ENCODE measurements around the gene RIMOC1.

RIMOC1 gene

DNA sequence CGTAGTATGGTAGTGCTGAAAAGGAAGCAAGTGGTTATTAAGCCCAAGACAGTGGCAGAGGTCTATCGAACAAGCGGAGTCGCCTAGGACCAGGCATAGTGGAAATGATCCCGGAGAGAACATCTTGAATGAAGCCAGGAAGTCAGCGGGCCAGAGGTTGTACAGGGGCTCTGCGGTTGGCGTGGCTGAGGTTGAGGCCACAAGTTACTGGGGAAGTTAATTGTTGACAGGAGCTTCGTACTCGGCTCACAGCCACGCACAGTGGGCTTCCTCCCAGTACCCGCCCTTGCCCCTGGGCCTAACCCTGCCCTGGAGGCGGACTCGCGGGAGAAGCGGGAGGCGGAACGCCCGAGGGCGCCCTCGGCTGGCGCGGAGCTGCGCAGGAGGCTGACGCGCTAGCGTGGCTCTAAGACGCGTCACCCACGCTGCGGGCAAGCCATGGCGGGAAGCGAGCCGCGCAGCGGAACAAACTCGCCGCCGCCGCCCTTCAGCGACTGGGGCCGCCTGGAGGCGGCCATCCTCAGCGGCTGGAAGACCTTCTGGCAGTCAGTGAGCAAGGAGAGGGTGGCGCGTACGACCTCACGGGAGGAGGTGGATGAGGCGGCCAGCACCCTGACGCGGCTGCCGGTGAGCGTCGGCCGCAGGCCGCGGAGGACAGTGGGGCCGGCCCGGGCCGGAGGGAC is 20.9 kb downstream of the RIMOC1 start, which contains the start of gene FBXO4 (continued):
- TF ChIP-seq HOXC10 (CRISPR knock-in tag; IDR thresholded peaks at IDR 0.05) (0 out of 2 replicates have a peak, but pooled peaks have one; percentile 38), ZFHX2 (tag by site-specific recombination; conservative IDR thresholded peaks at IDR 0.05) (peak; percentile 96), EGR2 (tag by site-specific recombination; IDR thresholded peaks at IDR 0.05; ENCODE audit: low read depth) (peak; percentile 97), ZNF391 (tag by site-specific recombination; IDR thresholded peaks at IDR 0.05; ENCODE audit: borderline replicate concordance, low read depth) (peak; percentile 69; the same call in 1 of the 2 replicates), ZNF175 (tag by site-specific recombination; IDR thresholded peaks at IDR 0.05) (no peak), ZSCAN30 (tag by site-specific recombination; IDR thresholded peaks at IDR 0.05) (peak; percentile 8; the same call in 1 of the 2 replicates), MEIS1 (CRISPR knock-in tag; IDR thresholded peaks at IDR 0.05; ENCODE audit: borderline replicate concordance) (no peak), ZNF701 (tag by site-specific recombination; IDR thresholded peaks at IDR 0.05) (no peak), GLIS1 (tag by site-specific recombination; IDR thresholded peaks at IDR 0.05) (no peak; the same call in 1 of the 2 replicates), OVOL3 (tag by site-specific recombination; IDR thresholded peaks at IDR 0.05) (no peak), ZBTB48 (tag by site-specific recombination; IDR thresholded peaks at IDR 0.05) (no peak; the same call in 1 of the 2 replicates), ZNF549 (tag by site-specific recombination; IDR thresholded peaks at IDR 0.05) (no peak), ZNF223 (tag by site-specific recombination; IDR thresholded peaks at IDR 0.05) (no peak), KLF7 (tag by site-specific recombination; IDR thresholded peaks at IDR 0.05; ENCODE audit: borderline replicate concordance) (peak; percentile 79; the same call in 1 of the 2 replicates), ZNF114 (tag by site-specific recombination; IDR thresholded peaks at IDR 0.05) (no peak), ZNF133 (tag by site-specific recombination; IDR thresholded peaks at IDR 0.05) (peak; percentile 15; the same call in 1 of the 2 replicates), KLF1 (tag by site-specific recombination; IDR thresholded peaks at IDR 0.05) (peak; percentile 96), ZNF76 (tag by site-specific recombination; IDR thresholded peaks at IDR 0.05; ENCODE audit: borderline replicate concordance, low read depth) (peak; percentile 79; the same call in 1 of the 2 replicates), ZNF324 (tag by site-specific recombination; IDR thresholded peaks at IDR 0.05) (peak; percentile 73), ZNF629 (tag by site-specific recombination; IDR thresholded peaks at IDR 0.05) (peak; percentile 74), ZBTB20 (tag by site-specific recombination; IDR thresholded peaks at IDR 0.05) (peak; percentile 98), ZNF157 (tag by site-specific recombination; IDR thresholded peaks at IDR 0.05) (no peak), ZNF501 (tag by site-specific recombination; IDR thresholded peaks at IDR 0.05) (peak; percentile 92)
- TF ChIP-seq, protein P1, sequence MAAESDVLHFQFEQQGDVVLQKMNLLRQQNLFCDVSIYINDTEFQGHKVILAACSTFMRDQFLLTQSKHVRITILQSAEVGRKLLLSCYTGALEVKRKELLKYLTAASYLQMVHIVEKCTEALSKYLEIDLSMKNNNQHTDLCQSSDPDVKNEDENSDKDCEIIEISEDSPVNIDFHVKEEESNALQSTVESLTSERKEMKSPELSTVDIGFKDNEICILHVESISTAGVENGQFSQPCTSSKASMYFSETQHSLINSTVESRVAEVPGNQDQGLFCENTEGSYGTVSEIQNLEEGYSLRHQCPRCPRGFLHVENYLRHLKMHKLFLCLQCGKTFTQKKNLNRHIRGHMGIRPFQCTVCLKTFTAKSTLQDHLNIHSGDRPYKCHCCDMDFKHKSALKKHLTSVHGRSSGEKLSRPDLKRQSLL (tag by site-specific recombination; IDR thresholded peaks at IDR 0.05) = peak; percentile 53; the same call in 1 of the 2 replicates
- TF ChIP-seq, protein P2, sequence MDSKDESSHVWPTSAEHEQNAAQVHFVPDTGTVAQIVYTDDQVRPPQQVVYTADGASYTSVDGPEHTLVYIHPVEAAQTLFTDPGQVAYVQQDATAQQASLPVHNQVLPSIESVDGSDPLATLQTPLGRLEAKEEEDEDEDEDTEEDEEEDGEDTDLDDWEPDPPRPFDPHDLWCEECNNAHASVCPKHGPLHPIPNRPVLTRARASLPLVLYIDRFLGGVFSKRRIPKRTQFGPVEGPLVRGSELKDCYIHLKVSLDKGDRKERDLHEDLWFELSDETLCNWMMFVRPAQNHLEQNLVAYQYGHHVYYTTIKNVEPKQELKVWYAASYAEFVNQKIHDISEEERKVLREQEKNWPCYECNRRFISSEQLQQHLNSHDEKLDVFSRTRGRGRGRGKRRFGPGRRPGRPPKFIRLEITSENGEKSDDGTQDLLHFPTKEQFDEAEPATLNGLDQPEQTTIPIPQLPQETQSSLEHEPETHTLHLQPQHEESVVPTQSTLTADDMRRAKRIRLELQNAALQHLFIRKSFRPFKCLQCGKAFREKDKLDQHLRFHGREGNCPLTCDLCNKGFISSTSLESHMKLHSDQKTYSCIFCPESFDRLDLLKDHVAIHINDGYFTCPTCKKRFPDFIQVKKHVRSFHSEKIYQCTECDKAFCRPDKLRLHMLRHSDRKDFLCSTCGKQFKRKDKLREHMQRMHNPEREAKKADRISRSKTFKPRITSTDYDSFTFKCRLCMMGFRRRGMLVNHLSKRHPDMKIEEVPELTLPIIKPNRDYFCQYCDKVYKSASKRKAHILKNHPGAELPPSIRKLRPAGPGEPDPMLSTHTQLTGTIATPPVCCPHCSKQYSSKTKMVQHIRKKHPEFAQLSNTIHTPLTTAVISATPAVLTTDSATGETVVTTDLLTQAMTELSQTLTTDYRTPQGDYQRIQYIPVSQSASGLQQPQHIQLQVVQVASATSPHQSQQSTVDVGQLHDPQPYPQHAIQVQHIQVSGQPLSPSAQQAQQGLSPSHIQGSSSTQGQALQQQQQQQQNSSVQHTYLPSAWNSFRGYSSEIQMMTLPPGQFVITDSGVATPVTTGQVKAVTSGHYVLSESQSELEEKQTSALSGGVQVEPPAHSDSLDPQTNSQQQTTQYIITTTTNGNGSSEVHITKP (tag by site-specific recombination; IDR thresholded peaks at IDR 0.05) = peak; percentile 31; the same call in 1 of the 2 replicates
- TF ChIP-seq, protein P3, sequence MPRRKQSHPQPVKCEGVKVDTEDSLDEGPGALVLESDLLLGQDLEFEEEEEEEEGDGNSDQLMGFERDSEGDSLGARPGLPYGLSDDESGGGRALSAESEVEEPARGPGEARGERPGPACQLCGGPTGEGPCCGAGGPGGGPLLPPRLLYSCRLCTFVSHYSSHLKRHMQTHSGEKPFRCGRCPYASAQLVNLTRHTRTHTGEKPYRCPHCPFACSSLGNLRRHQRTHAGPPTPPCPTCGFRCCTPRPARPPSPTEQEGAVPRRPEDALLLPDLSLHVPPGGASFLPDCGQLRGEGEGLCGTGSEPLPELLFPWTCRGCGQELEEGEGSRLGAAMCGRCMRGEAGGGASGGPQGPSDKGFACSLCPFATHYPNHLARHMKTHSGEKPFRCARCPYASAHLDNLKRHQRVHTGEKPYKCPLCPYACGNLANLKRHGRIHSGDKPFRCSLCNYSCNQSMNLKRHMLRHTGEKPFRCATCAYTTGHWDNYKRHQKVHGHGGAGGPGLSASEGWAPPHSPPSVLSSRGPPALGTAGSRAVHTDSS (tag by site-specific recombination; IDR thresholded peaks at IDR 0.05) = no peak
- TF ChIP-seq, protein P4, sequence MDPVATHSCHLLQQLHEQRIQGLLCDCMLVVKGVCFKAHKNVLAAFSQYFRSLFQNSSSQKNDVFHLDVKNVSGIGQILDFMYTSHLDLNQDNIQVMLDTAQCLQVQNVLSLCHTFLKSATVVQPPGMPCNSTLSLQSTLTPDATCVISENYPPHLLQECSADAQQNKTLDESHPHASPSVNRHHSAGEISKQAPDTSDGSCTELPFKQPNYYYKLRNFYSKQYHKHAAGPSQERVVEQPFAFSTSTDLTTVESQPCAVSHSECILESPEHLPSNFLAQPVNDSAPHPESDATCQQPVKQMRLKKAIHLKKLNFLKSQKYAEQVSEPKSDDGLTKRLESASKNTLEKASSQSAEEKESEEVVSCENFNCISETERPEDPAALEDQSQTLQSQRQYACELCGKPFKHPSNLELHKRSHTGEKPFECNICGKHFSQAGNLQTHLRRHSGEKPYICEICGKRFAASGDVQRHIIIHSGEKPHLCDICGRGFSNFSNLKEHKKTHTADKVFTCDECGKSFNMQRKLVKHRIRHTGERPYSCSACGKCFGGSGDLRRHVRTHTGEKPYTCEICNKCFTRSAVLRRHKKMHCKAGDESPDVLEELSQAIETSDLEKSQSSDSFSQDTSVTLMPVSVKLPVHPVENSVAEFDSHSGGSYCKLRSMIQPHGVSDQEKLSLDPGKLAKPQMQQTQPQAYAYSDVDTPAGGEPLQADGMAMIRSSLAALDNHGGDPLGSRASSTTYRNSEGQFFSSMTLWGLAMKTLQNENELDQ (tag by site-specific recombination; IDR thresholded peaks at IDR 0.05; ENCODE audit: low read depth) = no peak
- TF ChIP-seq, protein P5, sequence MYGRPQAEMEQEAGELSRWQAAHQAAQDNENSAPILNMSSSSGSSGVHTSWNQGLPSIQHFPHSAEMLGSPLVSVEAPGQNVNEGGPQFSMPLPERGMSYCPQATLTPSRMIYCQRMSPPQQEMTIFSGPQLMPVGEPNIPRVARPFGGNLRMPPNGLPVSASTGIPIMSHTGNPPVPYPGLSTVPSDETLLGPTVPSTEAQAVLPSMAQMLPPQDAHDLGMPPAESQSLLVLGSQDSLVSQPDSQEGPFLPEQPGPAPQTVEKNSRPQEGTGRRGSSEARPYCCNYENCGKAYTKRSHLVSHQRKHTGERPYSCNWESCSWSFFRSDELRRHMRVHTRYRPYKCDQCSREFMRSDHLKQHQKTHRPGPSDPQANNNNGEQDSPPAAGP (tag by site-specific recombination; IDR thresholded peaks at IDR 0.05) = peak; percentile 85
- TF ChIP-seq, protein P6, sequence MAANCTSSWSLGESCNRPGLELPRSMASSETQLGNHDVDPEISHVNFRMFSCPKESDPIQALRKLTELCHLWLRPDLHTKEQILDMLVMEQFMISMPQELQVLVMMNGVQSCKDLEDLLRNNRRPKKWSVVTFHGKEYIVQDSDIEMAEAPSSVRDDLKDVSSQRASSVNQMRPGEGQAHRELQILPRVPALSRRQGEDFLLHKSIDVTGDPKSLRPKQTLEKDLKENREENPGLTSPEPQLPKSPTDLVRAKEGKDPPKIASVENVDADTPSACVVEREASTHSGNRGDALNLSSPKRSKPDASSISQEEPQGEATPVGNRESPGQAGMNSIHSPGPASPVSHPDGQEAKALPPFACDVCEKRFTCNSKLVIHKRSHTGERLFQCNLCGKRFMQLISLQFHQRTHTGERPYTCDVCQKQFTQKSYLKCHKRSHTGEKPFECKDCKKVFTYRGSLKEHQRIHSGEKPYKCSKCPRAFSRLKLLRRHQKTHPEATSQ (tag by site-specific recombination; IDR thresholded peaks at IDR 0.05) = peak; percentile 78; the same call in 1 of the 2 replicates
